Uterus (tissue), 2 donors: ENCODE measurements around the gene CADM2.

Source experiments
- POLR2A ChIP-seq, 2 donors: fragments of 450-650 bp; IDR thresholded peaks; one replicate each; pipeline ENCODE4 v1.6.1; 2016; ENCODE audit warnings: antibody characterized with exemption in 2 of 2, mild to moderate bottlenecking in 1 of 2, moderate library complexity in 1 of 2
- TF ChIP-seq, protein P1 (sequence below), 4 experiments: fragments of 200-600 bp in 2 of 4; fragments of 450-650 bp in 2 of 4; sonication (generic) in 2 of 4; IDR thresholded peaks; one replicate each; pipeline ENCODE4 v1.5.1; 2016 to 2019; ENCODE audit warnings: antibody characterized with exemption in 4 of 4, mild to moderate bottlenecking in 2 of 4, moderate library complexity in 1 of 4

DNA sequence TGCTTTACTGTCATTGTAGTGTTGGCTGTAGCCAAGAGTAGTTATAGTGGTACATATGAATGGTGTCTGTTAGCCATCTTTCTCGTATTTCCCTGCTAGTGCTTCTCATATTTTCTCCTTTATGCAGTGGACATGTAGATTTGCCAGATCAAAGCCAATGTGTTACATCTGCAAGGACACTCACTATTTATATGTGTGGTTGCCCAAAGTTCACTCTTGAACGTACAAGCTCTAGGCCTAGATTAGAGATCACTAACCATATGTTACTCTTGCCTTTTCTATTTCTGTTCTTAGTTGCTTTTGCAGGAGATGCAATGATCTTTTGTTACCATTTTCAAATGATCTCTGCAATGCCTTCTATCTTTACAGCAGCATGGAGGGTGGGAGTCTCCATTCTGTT is 78.4 kb downstream of the CADM2 start:
- TF ChIP-seq, protein P1, sequence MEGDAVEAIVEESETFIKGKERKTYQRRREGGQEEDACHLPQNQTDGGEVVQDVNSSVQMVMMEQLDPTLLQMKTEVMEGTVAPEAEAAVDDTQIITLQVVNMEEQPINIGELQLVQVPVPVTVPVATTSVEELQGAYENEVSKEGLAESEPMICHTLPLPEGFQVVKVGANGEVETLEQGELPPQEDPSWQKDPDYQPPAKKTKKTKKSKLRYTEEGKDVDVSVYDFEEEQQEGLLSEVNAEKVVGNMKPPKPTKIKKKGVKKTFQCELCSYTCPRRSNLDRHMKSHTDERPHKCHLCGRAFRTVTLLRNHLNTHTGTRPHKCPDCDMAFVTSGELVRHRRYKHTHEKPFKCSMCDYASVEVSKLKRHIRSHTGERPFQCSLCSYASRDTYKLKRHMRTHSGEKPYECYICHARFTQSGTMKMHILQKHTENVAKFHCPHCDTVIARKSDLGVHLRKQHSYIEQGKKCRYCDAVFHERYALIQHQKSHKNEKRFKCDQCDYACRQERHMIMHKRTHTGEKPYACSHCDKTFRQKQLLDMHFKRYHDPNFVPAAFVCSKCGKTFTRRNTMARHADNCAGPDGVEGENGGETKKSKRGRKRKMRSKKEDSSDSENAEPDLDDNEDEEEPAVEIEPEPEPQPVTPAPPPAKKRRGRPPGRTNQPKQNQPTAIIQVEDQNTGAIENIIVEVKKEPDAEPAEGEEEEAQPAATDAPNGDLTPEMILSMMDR (IDR thresholded peaks at IDR 0.05) = no peak
- no peak for TF ChIP-seq POLR2A (IDR thresholded peaks at IDR 0.05)
